Neural cell (in vitro differentiated cells): ENCODE data around the gene MRPS31. TPM values are rescaled to one million over a fixed set of nuclear protein-coding genes. Genes with fewer than 3 reads are reported as not detected.
"Not testable (repeated sequence)": the region's sequence is repeated elsewhere in the genome, so short reads cannot be mapped to it uniquely, and the experiment has no call there.

ENCODE experiments used
- H2AFZ ChIP-seq: fragments of 200-600, 300-800 bp; sonication (generic), shearing (Covaris generic); 2 replicates; pipeline ENCODE4 v1.6.0; 2014; ENCODE audit warnings: low read depth, mild to moderate bottlenecking, antibody characterized with exemption, low read length, moderate library complexity
- H3F3A ChIP-seq: fragments of 200-600 bp; shearing (Covaris generic); 2 replicates; pipeline ENCODE4 v1.6.1; 2016; ENCODE audit warnings: mild to moderate bottlenecking, moderate library complexity, mixed read lengths, antibody characterized with exemption, low read length; ENCODE audit not compliant: insufficient read depth, poor library complexity, severe bottlenecking
- H3K27ac ChIP-seq: fragments of 200-600, 300-800 bp; sonication (generic), shearing (Covaris generic); 2 replicates; pipeline ENCODE4 v1.5.1; 2014; ENCODE audit warnings: mild to moderate bottlenecking, low read length, moderate library complexity
- H3K27me3 ChIP-seq: fragments of 300-800, 200-600 bp; sonication (generic), shearing (Covaris generic); 2 replicates; pipeline ENCODE4 v1.6.0; 2014; ENCODE audit warnings: mild to moderate bottlenecking, low read depth, low read length, moderate library complexity; ENCODE audit not compliant: insufficient read depth
- H3K36me3 ChIP-seq: fragments of 300-800, 200-600 bp; sonication (generic), shearing (Covaris generic); 2 replicates; pipeline ENCODE4 v1.5.1; 2014; ENCODE audit warnings: mild to moderate bottlenecking, antibody characterized with exemption, low read length, moderate library complexity; ENCODE audit not compliant: insufficient read depth
- H3K4me2 ChIP-seq: fragments of 300-800, 200-600 bp; sonication (generic), shearing (Covaris generic); 2 replicates; pipeline ENCODE4 v1.6.0; 2014; ENCODE audit warnings: mild to moderate bottlenecking, low read length
- H3K4me3 ChIP-seq: fragments of 300-800, 200-600 bp; sonication (generic), shearing (Covaris generic); 2 replicates; pipeline ENCODE4 v1.5.1; 2014; ENCODE audit warnings: mild to moderate bottlenecking, low read length, moderate library complexity
- H3K79me2 ChIP-seq: fragments of 200-600 bp; shearing (Covaris generic); replicated peaks from 2 replicates; pipeline ENCODE4 v1.6.0; 2014; ENCODE audit warnings: mild to moderate bottlenecking, low read length, moderate library complexity; ENCODE audit not compliant: insufficient read depth
- H3K9ac ChIP-seq: fragments of 300-800, 200-600 bp; sonication (generic), shearing (Covaris generic); 2 replicates; pipeline ENCODE4 v1.6.1; 2016; ENCODE audit warnings: mild to moderate bottlenecking, low read length, mixed read lengths
- H3K9me2 ChIP-seq: fragments of 200-600 bp; shearing (Covaris generic); 2 replicates; pipeline ENCODE4 v1.6.1; 2016; ENCODE audit warnings: mild to moderate bottlenecking, low read length, mixed read lengths; ENCODE audit not compliant: insufficient read depth
- H3K9me3 ChIP-seq: fragments of 200-600, 300-800 bp; sonication (generic), shearing (Covaris generic); 2 replicates; pipeline ENCODE4 v1.6.1; 2016; ENCODE audit warnings: mild to moderate bottlenecking, mixed run types, low read length, moderate library complexity, mixed read lengths
- H4K20me1 ChIP-seq: fragments of 200-600 bp; shearing (Covaris generic); 2 replicates; pipeline ENCODE4 v1.6.1; 2016; ENCODE audit warnings: mild to moderate bottlenecking, mixed run types; ENCODE audit not compliant: insufficient read depth
- EP300 ChIP-seq: fragments of 450-650 bp; conservative IDR thresholded peaks from 2 replicates; pipeline ENCODE4 v1.6.1; 2014; ENCODE audit warnings: antibody characterized with exemption, mild to moderate bottlenecking, moderate library complexity; ENCODE audit not compliant: poor library complexity, severe bottlenecking
- EZH2 ChIP-seq: fragments of 200-600, 300-800 bp; shearing (Covaris generic), sonication (generic); IDR thresholded peaks from 2 replicates; pipeline ENCODE4 v1.6.1; 2014; ENCODE audit warnings: antibody characterized with exemption, low read length, borderline replicate concordance, mild to moderate bottlenecking; ENCODE audit not compliant: insufficient read depth, poor library complexity, severe bottlenecking
- MXI1 ChIP-seq: fragments of 450-650 bp; conservative IDR thresholded peaks from 2 replicates; pipeline ENCODE4 v1.6.1; 2014; ENCODE audit warnings: antibody characterized with exemption, mild to moderate bottlenecking; ENCODE audit not compliant: poor library complexity, severe bottlenecking
- POLR2AphosphoS5 ChIP-seq: IDR thresholded peaks from 2 replicates; pipeline ENCODE4 v1.6.1; 2012
- RAD21 ChIP-seq: fragments of 450-650 bp; conservative IDR thresholded peaks from 2 replicates; pipeline ENCODE4 v1.6.1; 2014; ENCODE audit warnings: antibody characterized with exemption, mild to moderate bottlenecking, moderate library complexity
- REST ChIP-seq: IDR thresholded peaks from 2 replicates; pipeline ENCODE4 v1.6.1; 2012; ENCODE audit warnings: borderline replicate concordance
- SMC3 ChIP-seq: fragments of 450-650 bp; conservative IDR thresholded peaks from 2 replicates; pipeline ENCODE4 v1.6.1; 2014; ENCODE audit warnings: antibody characterized with exemption, mild to moderate bottlenecking, moderate library complexity; ENCODE audit not compliant: poor library complexity
- TAF1 ChIP-seq: IDR thresholded peaks from 2 replicates; pipeline ENCODE4 v1.6.1; 2012; ENCODE audit warnings: low read depth
- polyA plus RNA-seq: library from polyadenylated mRNA; depleted of rRNA; stranded (reverse); fragments of >200 nt; gene quantifications from 2 replicates; pipeline ENCODE4 v1.2.3, GENCODE V29; 2014
- TF ChIP-seq, protein P1 (sequence below): fragments of 450-650 bp; IDR thresholded peaks from 2 replicates; pipeline ENCODE4 v1.5.1; 2014; ENCODE audit warnings: antibody characterized with exemption, mild to moderate bottlenecking, moderate library complexity; ENCODE audit not compliant: poor library complexity, severe bottlenecking

Gene MRPS31
- polyA plus RNA-seq, 1 donor from 2014 or later = 72.4 TPM

DNA sequence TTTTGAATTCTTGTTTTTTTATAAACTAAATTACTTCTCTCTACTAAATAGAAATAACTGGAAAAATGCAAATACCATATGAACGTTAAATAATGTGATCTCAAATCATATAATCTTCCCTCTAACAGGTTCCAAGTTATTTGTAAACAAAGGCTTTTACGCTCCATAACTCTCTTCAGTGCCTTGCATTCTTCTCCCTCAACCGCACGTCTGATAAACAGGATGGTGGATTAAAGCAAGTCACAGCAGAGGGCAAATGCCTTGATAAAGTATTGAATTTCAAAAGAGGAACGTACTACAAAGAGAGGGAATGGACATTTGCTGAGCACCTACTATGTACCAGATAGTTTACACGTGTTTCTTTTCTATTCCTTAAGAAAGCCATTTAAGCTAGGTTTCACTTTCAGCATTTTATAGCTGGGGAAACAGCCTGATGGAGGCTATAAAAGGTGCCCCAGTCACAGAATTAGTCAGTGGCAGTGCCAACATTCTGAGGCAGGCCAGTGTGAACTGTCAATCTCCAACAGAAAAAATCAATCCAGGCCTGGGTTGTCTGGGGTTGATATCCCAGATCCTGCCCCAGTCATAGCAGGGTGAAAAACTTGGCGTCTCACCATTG lies 15.8 kb downstream of the MRPS31 start:
- TF ChIP-seq POLR2AphosphoS5 = no peak
- TF ChIP-seq MXI1 = no peak
- no peak for TF ChIP-seq RAD21
- no peak for TF ChIP-seq EP300
- TF ChIP-seq TAF1 = no peak
- no peak for TF ChIP-seq SMC3
- TF ChIP-seq EZH2 = no peak
- no peak for TF ChIP-seq REST
- TF ChIP-seq, protein P1, sequence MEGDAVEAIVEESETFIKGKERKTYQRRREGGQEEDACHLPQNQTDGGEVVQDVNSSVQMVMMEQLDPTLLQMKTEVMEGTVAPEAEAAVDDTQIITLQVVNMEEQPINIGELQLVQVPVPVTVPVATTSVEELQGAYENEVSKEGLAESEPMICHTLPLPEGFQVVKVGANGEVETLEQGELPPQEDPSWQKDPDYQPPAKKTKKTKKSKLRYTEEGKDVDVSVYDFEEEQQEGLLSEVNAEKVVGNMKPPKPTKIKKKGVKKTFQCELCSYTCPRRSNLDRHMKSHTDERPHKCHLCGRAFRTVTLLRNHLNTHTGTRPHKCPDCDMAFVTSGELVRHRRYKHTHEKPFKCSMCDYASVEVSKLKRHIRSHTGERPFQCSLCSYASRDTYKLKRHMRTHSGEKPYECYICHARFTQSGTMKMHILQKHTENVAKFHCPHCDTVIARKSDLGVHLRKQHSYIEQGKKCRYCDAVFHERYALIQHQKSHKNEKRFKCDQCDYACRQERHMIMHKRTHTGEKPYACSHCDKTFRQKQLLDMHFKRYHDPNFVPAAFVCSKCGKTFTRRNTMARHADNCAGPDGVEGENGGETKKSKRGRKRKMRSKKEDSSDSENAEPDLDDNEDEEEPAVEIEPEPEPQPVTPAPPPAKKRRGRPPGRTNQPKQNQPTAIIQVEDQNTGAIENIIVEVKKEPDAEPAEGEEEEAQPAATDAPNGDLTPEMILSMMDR = no peak
- Histone ChIP-seq H3K27me3 (no peaks in the 10 kb centered on the region), H3K9me2 (no peaks in the 10 kb centered on the region), H3K9ac (no peak overlapping the region), H3K9me3 (no peaks in the 10 kb centered on the region), H3K27ac (no peak overlapping the region), H3K4me3 (no peak overlapping the region), H3K4me2 (no peak overlapping the region), H3F3A (no peaks in the 10 kb centered on the region), H2AFZ (no peak overlapping the region), H3K36me3 (no peaks in the 10 kb centered on the region), H3K79me2 (no peaks in the 10 kb centered on the region), H4K20me1 (no peaks in the 10 kb centered on the region)

- no peaks in the 10 kb centered on the region for H3K79me2 ChIP-seq
- no peaks in the 10 kb centered on the region for H3K36me3 ChIP-seq
- H3K27me3 ChIP-seq = no peaks in the 10 kb centered on the region
- no peak for TF ChIP-seq REST
- TF ChIP-seq, protein P1 = no peak
- TF ChIP-seq POLR2AphosphoS5 = no peak
- no peak for TF ChIP-seq EZH2
- TF ChIP-seq TAF1 = no peak
- TF ChIP-seq EP300 = no peak
- TF ChIP-seq MXI1 = no peak
- TF ChIP-seq RAD21 = no peak
- H3K9me2 ChIP-seq = no peaks in the 10 kb centered on the region
- no peak overlapping the region for H3K4me3 ChIP-seq
- no peak overlapping the region for H3K4me2 ChIP-seq
- H3F3A ChIP-seq = no peaks in the 10 kb centered on the region
- H3K9me3 ChIP-seq = no peaks in the 10 kb centered on the region
- H3K27ac ChIP-seq = no peak overlapping the region
- H2AFZ ChIP-seq = no peak overlapping the region
- no peak overlapping the region for H3K9ac ChIP-seq
- H4K20me1 ChIP-seq = no peaks in the 10 kb centered on the region
Observed at GRCh38 chr13:40749327-40749726, 21.7 kb downstream of the MRPS31 start.

- H3K9me2 ChIP-seq, H3F3A ChIP-seq, H3K36me3 ChIP-seq, H3K4me2 ChIP-seq, H3K9ac ChIP-seq, H3K9me3 ChIP-seq, H3K79me2 ChIP-seq, H3K27me3 ChIP-seq, H3K27ac ChIP-seq, H2AFZ ChIP-seq, H3K4me3 ChIP-seq, H4K20me1 ChIP-seq: not testable (repeated sequence)
Observed at GRCh38 chr13:40735232-40735548, 35.8 kb downstream of the MRPS31 start.
